Activated CD4-positive, alpha-beta T cell treated with anti-CD3 and anti-CD28 coated beads, Interleukin-2, amount 50 U/mL, for 24 hours (primary cell): ENCODE data around the gene TACC3.

Source experiments
- DNase-seq, 2 donors: peaks; one replicate each; pipeline ENCODE4 v3.0.0-alpha.2; 2020; ENCODE audit warnings: low read depth in 1 of 2, low spot score in 1 of 2

Gene TACC3

GRCh38 chr4:1758306-1759121 lies 37.2 kb downstream of the TACC3 start:
- no peak for DNase-seq

- no peak for DNase-seq
Measured at GRCh38 chr4:1759170-1759817, 38.0 kb downstream of the TACC3 start.

DNA sequence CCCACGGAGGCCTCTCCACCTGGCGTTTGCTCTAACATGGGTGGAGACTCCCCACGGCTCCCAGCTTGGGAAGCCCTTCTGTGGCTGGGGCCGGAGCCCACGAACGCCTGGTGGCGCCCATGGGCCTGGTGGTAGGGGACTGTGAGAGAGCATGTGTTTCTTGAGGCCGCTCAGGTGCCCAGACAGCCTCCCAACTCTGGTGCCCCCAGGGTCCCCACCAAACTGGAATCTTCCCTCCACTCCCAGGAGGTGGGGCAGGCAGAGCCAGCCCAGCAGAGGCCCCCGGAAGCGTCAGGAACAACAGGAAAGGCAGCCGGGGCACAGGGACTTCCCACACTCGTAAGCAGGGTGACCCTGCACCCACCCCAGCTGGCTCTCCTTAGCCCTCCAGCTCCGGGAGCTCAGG lies 38.5 kb downstream of the TACC3 start:
- no peak for DNase-seq

GRCh38 chr4:1760521-1761071 lies 39.3 kb downstream of the TACC3 start:
- no peak for DNase-seq

DNA sequence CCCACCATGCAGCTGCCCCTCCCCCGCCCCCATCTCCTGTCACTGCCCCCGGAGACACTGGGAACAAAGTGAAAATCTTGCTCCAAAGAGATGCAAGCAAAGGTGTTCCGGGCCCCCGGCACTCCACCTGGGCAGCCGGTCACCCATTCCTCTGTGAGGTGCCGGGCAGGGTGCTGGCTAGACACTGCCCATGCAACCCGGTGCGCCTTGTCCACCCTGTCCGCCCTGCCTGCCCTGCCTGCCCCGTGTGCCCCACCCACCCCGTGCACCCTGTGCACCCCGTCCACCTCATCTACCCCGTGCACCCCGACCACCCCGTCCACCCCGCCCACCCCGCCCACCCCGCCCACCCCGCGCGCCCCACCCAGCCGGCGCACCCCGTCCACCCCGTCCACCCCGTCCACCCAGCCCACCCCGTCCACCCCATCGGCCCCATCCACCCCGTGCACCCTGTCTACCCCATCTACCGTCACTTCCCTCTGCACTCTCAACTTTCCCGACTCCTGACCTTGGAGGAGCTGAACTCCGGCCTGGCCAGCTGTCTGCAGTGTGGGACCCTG lies 39.9 kb downstream of the TACC3 start:
- no peak for DNase-seq

- DNase-seq: no peak
Measured at GRCh38 chr4:1762264-1763010, 41.1 kb downstream of the TACC3 start.

DNA sequence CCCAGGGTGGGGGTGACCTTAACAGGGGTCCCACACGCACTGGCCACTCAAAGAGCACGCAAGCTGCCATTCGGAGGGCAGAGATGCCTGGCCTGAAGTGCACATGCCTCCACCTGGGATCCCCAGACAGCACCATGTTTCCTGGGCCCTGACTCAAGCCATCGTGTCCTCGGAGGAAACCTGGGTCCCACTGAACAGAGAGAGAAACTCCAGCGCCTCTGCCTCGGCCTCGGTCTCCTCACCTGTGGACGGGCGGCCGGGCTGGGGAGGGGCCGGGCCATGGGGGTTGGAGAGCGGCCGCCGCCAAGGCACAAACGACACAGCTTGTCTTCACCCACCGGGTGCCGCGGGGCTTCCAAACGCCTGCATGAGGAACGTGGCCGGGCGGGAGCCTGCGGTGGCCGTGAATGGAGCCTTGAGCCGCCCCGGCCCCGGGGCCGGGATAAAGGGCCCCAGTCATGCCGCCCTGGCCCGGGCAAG lies 41.8 kb downstream of the TACC3 start:
- no peak for DNase-seq

- no peak for DNase-seq
Measured at GRCh38 chr4:1763550-1764080, 42.3 kb downstream of the TACC3 start.

DNA sequence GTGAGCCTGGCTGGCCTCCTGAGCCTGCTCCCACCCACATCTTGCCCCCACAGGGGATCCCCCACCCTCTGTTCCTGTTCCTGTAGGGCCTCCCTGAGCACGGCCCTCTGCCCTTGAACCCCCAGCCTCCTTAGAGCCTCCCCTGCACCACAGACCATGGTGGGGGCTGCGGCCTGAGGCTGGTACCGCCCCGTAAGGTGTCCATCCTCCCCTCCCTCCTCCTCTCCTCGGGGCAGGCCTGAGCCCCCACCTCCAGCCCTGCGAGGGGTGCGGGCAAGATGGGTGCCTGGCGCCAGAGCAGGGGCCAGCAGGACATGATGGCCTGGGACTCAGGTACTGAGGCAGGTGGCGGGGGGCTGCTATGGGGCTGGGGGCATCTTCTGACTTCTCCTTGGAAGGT lies 43.3 kb downstream of the TACC3 start:
- DNase-seq: no peak

GRCh38 chr4:1765409-1766072 lies 44.2 kb downstream of the TACC3 start:
- no peak for DNase-seq

- no peak for DNase-seq
Measured at GRCh38 chr4:1766106-1767060, 45.1 kb downstream of the TACC3 start.

GRCh38 chr4:1767061-1767769 lies 45.9 kb downstream of the TACC3 start:
- no peak for DNase-seq

- DNase-seq: no peak
Measured at GRCh38 chr4:1767770-1768366, 46.5 kb downstream of the TACC3 start.

GRCh38 chr4:1768367-1769034 lies 47.2 kb downstream of the TACC3 start:
- DNase-seq: no peak

DNA sequence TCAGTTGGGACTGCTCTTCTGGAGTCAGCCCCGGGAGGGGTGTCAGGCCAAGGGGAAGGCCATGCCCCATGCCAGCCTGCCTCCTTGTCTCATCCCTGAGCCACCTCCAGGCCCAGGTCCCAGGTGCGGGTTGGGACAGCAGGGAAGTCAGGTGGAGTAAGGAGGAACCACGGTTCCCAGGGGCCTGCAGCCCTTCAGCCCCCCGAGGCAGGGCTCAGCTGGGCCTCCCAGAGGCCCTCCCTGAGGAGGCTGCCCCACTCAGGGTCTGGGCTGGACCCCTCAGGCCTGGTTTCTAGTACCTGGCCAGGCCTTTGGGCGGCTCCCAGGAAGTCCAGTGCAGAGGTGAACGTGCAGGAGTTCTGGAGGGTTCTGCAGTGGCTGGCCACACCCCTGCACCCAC lies 48.4 kb downstream of the TACC3 start:
- DNase-seq: no peak

GRCh38 chr4:1770245-1770644 lies 48.9 kb downstream of the TACC3 start:
- DNase-seq: no peak

- DNase-seq: no peak
Measured at GRCh38 chr4:1770791-1771231, 49.5 kb downstream of the TACC3 start.
